Measurements from ENCODE around the gene TEX12.

DNA sequence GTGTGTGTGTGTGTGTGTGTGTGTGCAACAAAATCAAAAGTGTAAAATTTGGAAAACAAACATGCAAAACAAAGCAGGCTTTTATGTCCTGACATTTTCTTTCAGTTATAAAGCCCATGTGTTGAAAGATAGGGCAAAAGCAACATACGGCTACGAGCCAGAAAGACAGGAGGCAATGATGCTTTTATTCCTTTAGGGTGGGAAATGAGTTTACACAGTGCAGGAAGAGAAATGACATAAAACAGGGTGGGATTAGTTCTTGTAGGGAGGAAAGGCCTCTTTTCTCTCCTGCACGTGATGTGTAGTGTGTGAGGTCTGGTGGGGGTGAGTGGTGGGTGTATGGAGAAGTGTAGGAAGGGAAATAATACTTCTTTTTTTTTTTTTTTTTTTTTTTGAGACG, 32.7 kb upstream of the TEX12 start:
- TF ChIP-seq, protein P1, sequence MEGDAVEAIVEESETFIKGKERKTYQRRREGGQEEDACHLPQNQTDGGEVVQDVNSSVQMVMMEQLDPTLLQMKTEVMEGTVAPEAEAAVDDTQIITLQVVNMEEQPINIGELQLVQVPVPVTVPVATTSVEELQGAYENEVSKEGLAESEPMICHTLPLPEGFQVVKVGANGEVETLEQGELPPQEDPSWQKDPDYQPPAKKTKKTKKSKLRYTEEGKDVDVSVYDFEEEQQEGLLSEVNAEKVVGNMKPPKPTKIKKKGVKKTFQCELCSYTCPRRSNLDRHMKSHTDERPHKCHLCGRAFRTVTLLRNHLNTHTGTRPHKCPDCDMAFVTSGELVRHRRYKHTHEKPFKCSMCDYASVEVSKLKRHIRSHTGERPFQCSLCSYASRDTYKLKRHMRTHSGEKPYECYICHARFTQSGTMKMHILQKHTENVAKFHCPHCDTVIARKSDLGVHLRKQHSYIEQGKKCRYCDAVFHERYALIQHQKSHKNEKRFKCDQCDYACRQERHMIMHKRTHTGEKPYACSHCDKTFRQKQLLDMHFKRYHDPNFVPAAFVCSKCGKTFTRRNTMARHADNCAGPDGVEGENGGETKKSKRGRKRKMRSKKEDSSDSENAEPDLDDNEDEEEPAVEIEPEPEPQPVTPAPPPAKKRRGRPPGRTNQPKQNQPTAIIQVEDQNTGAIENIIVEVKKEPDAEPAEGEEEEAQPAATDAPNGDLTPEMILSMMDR (IDR thresholded peaks at IDR 0.05; ENCODE audit: low read depth, low read length): no peak
- TF ChIP-seq EZH2phosphoT487 (IDR thresholded peaks at IDR 0.05; ENCODE audit: low read depth): no peak
